ENCODE results near the gene DCLK1.

The DCLK1 gene

GRCh38 chr13:35917942-35918645, 213.1 kb downstream of the DCLK1 start:
- H3K27me3 ChIP-seq (ENCODE audit: insufficient read depth, low read length) = no peaks in the 10 kb centered on the region
- no peak overlapping the region for H3K4ac ChIP-seq (ENCODE audit: low read depth, low read length)
- H3K4me1 ChIP-seq (ENCODE audit: control insufficient read depth in 1 of 2, insufficient read depth in 2 of 2, low read length in 2 of 2) = no peaks in the 10 kb centered on the region
- no peak overlapping the region for H3K14ac ChIP-seq (ENCODE audit: low read length)
- H4K8ac ChIP-seq (ENCODE audit: low read depth, low read length) = no peak overlapping the region
- H2BK12ac ChIP-seq (ENCODE audit: low read length) = no peak overlapping the region
- no peak overlapping the region for H3K27ac ChIP-seq (ENCODE audit: low read depth, low read length)
- DNase-seq = no peak
- H3K4me3 ChIP-seq (ENCODE audit: low read depth, low read length) = no peak overlapping the region
- H2BK5ac ChIP-seq (ENCODE audit: low read depth, low read length, poor library complexity) = no peak overlapping the region
- H3K9me3 ChIP-seq (ENCODE audit: insufficient read depth, low read depth, low read length) = no peaks in the 10 kb centered on the region
- H3K18ac ChIP-seq (ENCODE audit: low read length) = no peak overlapping the region
- H3K79me1 ChIP-seq (ENCODE audit: low read length) = no peaks in the 10 kb centered on the region
- WGBS (ENCODE audit: extremely low coverage, insufficient coverage, insufficient read length) = no CpG with 5 or more reads among the region's 8 CpGs
- H3K36me3 ChIP-seq (ENCODE audit: control insufficient read depth in 1 of 2, insufficient read depth in 2 of 2, low read length in 2 of 2) = no peaks in the 10 kb centered on the region
- H4K91ac ChIP-seq (ENCODE audit: low read depth, low read length) = no peak overlapping the region
- H2AK5ac ChIP-seq (ENCODE audit: low read length) = no peak overlapping the region
- H3K4me2 ChIP-seq (ENCODE audit: low read length) = no peak overlapping the region
- H2AFZ ChIP-seq (ENCODE audit: insufficient read depth, low read length, poor library complexity) = no peak overlapping the region
- H2BK120ac ChIP-seq (ENCODE audit: insufficient read depth, low read length, poor library complexity) = no peak overlapping the region
- H4K12ac ChIP-seq (ENCODE audit: low read depth, low read length) = no peak overlapping the region
- H3K79me2 ChIP-seq (ENCODE audit: control insufficient read depth, insufficient read depth, low read length, poor library complexity) = no peaks in the 10 kb centered on the region
- H3K23ac ChIP-seq (ENCODE audit: low read length) = no peak overlapping the region
- no peak overlapping the region for H3K9ac ChIP-seq (ENCODE audit: low read length)

- H3K79me2 ChIP-seq (ENCODE audit: control insufficient read depth, insufficient read depth, low read length, poor library complexity) = no peaks in the 10 kb centered on the region
- H2BK120ac ChIP-seq (ENCODE audit: insufficient read depth, low read length, poor library complexity) = no peak overlapping the region
- no peaks in the 10 kb centered on the region for H3K36me3 ChIP-seq (ENCODE audit: control insufficient read depth in 1 of 2, insufficient read depth in 2 of 2, low read length in 2 of 2)
- H4K8ac ChIP-seq (ENCODE audit: low read depth, low read length) = no peak overlapping the region
- no peak overlapping the region for H3K23ac ChIP-seq (ENCODE audit: low read length)
- H3K14ac ChIP-seq (ENCODE audit: low read length) = no peak overlapping the region
- no peaks in the 10 kb centered on the region for H3K79me1 ChIP-seq (ENCODE audit: low read length)
- no peak overlapping the region for H2BK5ac ChIP-seq (ENCODE audit: low read depth, low read length, poor library complexity)
- no peaks in the 10 kb centered on the region for H3K9me3 ChIP-seq (ENCODE audit: insufficient read depth, low read depth, low read length)
- no CpG with 5 or more reads among the region's 13 CpGs for WGBS (ENCODE audit: extremely low coverage, insufficient coverage, insufficient read length)
- no peak overlapping the region for H3K18ac ChIP-seq (ENCODE audit: low read length)
- no peak overlapping the region for H2AK5ac ChIP-seq (ENCODE audit: low read length)
- H2AFZ ChIP-seq (ENCODE audit: insufficient read depth, low read length, poor library complexity) = no peak overlapping the region
- H3K4me2 ChIP-seq (ENCODE audit: low read length) = no peak overlapping the region
- H3K4me3 ChIP-seq (ENCODE audit: low read depth, low read length) = no peak overlapping the region
- H3K27ac ChIP-seq (ENCODE audit: low read depth, low read length) = no peak overlapping the region
- H3K27me3 ChIP-seq (ENCODE audit: insufficient read depth, low read length) = no peaks in the 10 kb centered on the region
- H4K12ac ChIP-seq (ENCODE audit: low read depth, low read length) = no peak overlapping the region
- no peak overlapping the region for H4K91ac ChIP-seq (ENCODE audit: low read depth, low read length)
- no peak overlapping the region for H2BK12ac ChIP-seq (ENCODE audit: low read length)
- H3K9ac ChIP-seq (ENCODE audit: low read length) = no peak overlapping the region
- DNase-seq = no peak
- no peaks in the 10 kb centered on the region for H3K4me1 ChIP-seq (ENCODE audit: control insufficient read depth in 1 of 2, insufficient read depth in 2 of 2, low read length in 2 of 2)
- no peak overlapping the region for H3K4ac ChIP-seq (ENCODE audit: low read depth, low read length)
Observed at GRCh38 chr13:35917252-35917941, 213.8 kb downstream of the DCLK1 start.

- no peak overlapping the region for H3K23ac ChIP-seq (ENCODE audit: low read length)
- DNase-seq = no peak
- no peak overlapping the region for H3K4me3 ChIP-seq (ENCODE audit: low read depth, low read length)
- H4K12ac ChIP-seq (ENCODE audit: low read depth, low read length) = no peak overlapping the region
- no peaks in the 10 kb centered on the region for H3K9me3 ChIP-seq (ENCODE audit: insufficient read depth, low read depth, low read length)
- no peak overlapping the region for H3K14ac ChIP-seq (ENCODE audit: low read length)
- H2AK5ac ChIP-seq (ENCODE audit: low read length) = no peak overlapping the region
- H3K79me1 ChIP-seq (ENCODE audit: low read length) = no peaks in the 10 kb centered on the region
- no CpG with 5 or more reads among the region's 2 CpGs for WGBS (ENCODE audit: extremely low coverage, insufficient coverage, insufficient read length)
- no peak overlapping the region for H2AFZ ChIP-seq (ENCODE audit: insufficient read depth, low read length, poor library complexity)
- H2BK120ac ChIP-seq (ENCODE audit: insufficient read depth, low read length, poor library complexity) = no peak overlapping the region
- H3K27ac ChIP-seq (ENCODE audit: low read depth, low read length) = no peak overlapping the region
- H2BK5ac ChIP-seq (ENCODE audit: low read depth, low read length, poor library complexity) = no peak overlapping the region
- H3K4me1 ChIP-seq (ENCODE audit: control insufficient read depth in 1 of 2, insufficient read depth in 2 of 2, low read length in 2 of 2) = no peaks in the 10 kb centered on the region
- no peaks in the 10 kb centered on the region for H3K36me3 ChIP-seq (ENCODE audit: control insufficient read depth in 1 of 2, insufficient read depth in 2 of 2, low read length in 2 of 2)
- H3K18ac ChIP-seq (ENCODE audit: low read length) = no peak overlapping the region
- H3K4me2 ChIP-seq (ENCODE audit: low read length) = no peak overlapping the region
- no peak overlapping the region for H4K91ac ChIP-seq (ENCODE audit: low read depth, low read length)
- no peak overlapping the region for H2BK12ac ChIP-seq (ENCODE audit: low read length)
- H3K4ac ChIP-seq (ENCODE audit: low read depth, low read length) = no peak overlapping the region
- no peak overlapping the region for H4K8ac ChIP-seq (ENCODE audit: low read depth, low read length)
- H3K9ac ChIP-seq (ENCODE audit: low read length) = no peak overlapping the region
- H3K79me2 ChIP-seq (ENCODE audit: control insufficient read depth, insufficient read depth, low read length, poor library complexity) = no peaks in the 10 kb centered on the region
- H3K27me3 ChIP-seq (ENCODE audit: insufficient read depth, low read length) = no peaks in the 10 kb centered on the region
Observed at GRCh38 chr13:35916146-35916545, 215.0 kb downstream of the DCLK1 start.

GRCh38 chr13:35914662-35915061, 216.5 kb downstream of the DCLK1 start:
- Histone ChIP-seq H3K36me3 (ENCODE audit: control insufficient read depth in 1 of 2, insufficient read depth in 2 of 2, low read length in 2 of 2) (no peaks in the 10 kb centered on the region), H3K4ac (ENCODE audit: low read depth, low read length) (no peak overlapping the region), H3K23ac (ENCODE audit: low read length) (no peak overlapping the region), H3K27me3 (ENCODE audit: insufficient read depth, low read length) (no peaks in the 10 kb centered on the region), H3K4me1 (ENCODE audit: control insufficient read depth in 1 of 2, insufficient read depth in 2 of 2, low read length in 2 of 2) (no peaks in the 10 kb centered on the region), H4K12ac (ENCODE audit: low read depth, low read length) (no peak overlapping the region), H3K4me2 (ENCODE audit: low read length) (no peak overlapping the region), H4K8ac (ENCODE audit: low read depth, low read length) (no peak overlapping the region), H3K14ac (ENCODE audit: low read length) (no peak overlapping the region), H2AK5ac (ENCODE audit: low read length) (no peak overlapping the region), H2BK5ac (ENCODE audit: low read depth, low read length, poor library complexity) (no peak overlapping the region), H3K4me3 (ENCODE audit: low read depth, low read length) (no peak overlapping the region), H4K91ac (ENCODE audit: low read depth, low read length) (no peak overlapping the region), H3K79me2 (ENCODE audit: control insufficient read depth, insufficient read depth, low read length, poor library complexity) (no peaks in the 10 kb centered on the region), H2BK120ac (ENCODE audit: insufficient read depth, low read length, poor library complexity) (no peak overlapping the region), H3K18ac (ENCODE audit: low read length) (no peak overlapping the region), H3K27ac (ENCODE audit: low read depth, low read length) (no peak overlapping the region), H2AFZ (ENCODE audit: insufficient read depth, low read length, poor library complexity) (no peak overlapping the region), H3K79me1 (ENCODE audit: low read length) (no peaks in the 10 kb centered on the region), H3K9ac (ENCODE audit: low read length) (no peak overlapping the region), H2BK12ac (ENCODE audit: low read length) (no peak overlapping the region), H3K9me3 (ENCODE audit: insufficient read depth, low read depth, low read length) (no peaks in the 10 kb centered on the region)
- no peak for DNase-seq
- WGBS (ENCODE audit: extremely low coverage, insufficient coverage, insufficient read length) = no CpG with 5 or more reads among the region's 1 CpG

Data from trophoblast cell (in vitro differentiated cells and primary cell).